Measurements from ENCODE around the gene THOC5. TPM values are rescaled to one million over a fixed set of nuclear protein-coding genes. Genes with fewer than 3 reads are reported as not detected.

Gene THOC5
- total RNA-seq, 4 donors from 2014 or later = 23.9 to 46.6 (median 30.3) TPM

DNA sequence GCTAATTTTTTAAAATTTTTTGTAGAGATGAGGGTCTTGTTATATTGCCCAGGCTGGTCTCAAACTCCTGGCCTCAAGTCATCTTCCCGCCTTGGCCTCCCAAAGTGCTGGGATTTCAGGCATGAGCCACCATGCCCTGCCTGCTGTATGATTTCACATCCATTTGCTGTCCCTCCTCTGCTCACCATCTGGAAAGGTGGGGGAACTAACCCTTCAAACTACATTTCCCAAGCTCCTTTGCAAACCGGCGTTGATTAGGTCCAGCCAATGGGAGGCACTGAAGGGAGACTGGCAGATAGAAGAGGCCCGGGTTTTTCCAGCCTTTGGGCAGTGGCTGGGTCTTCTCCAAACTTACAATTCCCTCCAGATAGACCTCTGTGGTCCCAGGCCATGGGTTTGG, 95.8 kb downstream of the THOC5 start:
- no peaks in the 10 kb centered on the region for H3K27me3 ChIP-seq
- no peak for DNase-seq
- no peak overlapping the region for H3K4me3 ChIP-seq (replicated peaks in 1 of 3)
- intact Hi-C loops (cut with DNase I) = no loop called here
- no peak for TF ChIP-seq POLR2A (IDR thresholded peaks at IDR 0.05)
- TF ChIP-seq, protein P1, sequence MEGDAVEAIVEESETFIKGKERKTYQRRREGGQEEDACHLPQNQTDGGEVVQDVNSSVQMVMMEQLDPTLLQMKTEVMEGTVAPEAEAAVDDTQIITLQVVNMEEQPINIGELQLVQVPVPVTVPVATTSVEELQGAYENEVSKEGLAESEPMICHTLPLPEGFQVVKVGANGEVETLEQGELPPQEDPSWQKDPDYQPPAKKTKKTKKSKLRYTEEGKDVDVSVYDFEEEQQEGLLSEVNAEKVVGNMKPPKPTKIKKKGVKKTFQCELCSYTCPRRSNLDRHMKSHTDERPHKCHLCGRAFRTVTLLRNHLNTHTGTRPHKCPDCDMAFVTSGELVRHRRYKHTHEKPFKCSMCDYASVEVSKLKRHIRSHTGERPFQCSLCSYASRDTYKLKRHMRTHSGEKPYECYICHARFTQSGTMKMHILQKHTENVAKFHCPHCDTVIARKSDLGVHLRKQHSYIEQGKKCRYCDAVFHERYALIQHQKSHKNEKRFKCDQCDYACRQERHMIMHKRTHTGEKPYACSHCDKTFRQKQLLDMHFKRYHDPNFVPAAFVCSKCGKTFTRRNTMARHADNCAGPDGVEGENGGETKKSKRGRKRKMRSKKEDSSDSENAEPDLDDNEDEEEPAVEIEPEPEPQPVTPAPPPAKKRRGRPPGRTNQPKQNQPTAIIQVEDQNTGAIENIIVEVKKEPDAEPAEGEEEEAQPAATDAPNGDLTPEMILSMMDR (IDR thresholded peaks at IDR 0.05) = no peak
- WGBS, 2 donors = 34 to 35% methylated on average over 4 of the region's 4 CpGs
- no peaks in the 10 kb centered on the region for H3K4me1 ChIP-seq
- no peaks in the 10 kb centered on the region for H3K9me3 ChIP-seq
- H3K27ac ChIP-seq = no peak overlapping the region
- H3K36me3 ChIP-seq = no peaks in the 10 kb centered on the region

DNA sequence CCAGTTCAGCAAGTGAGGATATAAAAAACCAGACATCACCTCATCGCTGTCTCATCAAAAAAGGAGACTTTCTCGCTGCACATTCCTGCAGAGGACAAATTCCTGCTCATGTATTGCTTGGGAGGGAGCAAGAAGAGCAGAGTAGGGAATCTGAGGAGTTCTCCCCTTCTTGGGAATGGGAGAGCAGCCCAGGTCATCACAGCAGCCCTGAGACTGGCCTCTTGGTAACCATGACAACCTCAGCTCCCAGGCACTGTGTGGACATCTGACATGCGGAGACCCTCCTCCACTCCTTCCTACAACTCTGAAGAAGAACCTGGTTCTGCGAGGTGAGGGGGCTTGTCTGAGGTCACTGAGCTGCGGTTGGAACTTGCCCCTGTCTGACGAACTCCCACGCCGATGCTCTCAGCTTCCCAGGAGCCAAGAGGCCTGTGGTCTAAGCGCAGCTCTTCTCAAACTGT, 97.3 kb downstream of the THOC5 start:
- 52 to 72% methylated on average over 8 to 9 of the region's 9 CpGs for WGBS, 2 donors
- DNase-seq = no peak
- no peaks in the 10 kb centered on the region for H3K36me3 ChIP-seq
- H3K27ac ChIP-seq = no peak overlapping the region
- no peaks in the 10 kb centered on the region for H3K4me1 ChIP-seq
- no peaks in the 10 kb centered on the region for H3K9me3 ChIP-seq
- no peaks in the 10 kb centered on the region for H3K27me3 ChIP-seq
- H3K4me3 ChIP-seq (replicated peaks in 1 of 3) = no peak overlapping the region
- TF ChIP-seq, protein P1 (IDR thresholded peaks at IDR 0.05) = no peak
- TF ChIP-seq POLR2A (IDR thresholded peaks at IDR 0.05) = no peak
- intact Hi-C loops (cut with DNase I) = no loop called here

Other genes starting within 250 kb of the THOC5 start
- 10 to 100 TPM in 3 of 4 donors, 1 to 10 TPM in 1; 9.3 to 22.2 (median 15.7) TPM for gene GAS2L1, start 247.1 kb downstream of the THOC5 start, total RNA-seq
- gene RASL10A, start 238.1 kb downstream of the THOC5 start, total RNA-seq = 1 to 10 TPM in 1 of 4 donors, under 1 TPM in 1, not detected in 2; 0.67 to 1.7 TPM
- 100 to 1,000 TPM in 1 of 4 donors, 10 to 100 TPM in 3; 45.0 to 103 (median 91.4) TPM for gene AP1B1, start 165.2 kb downstream of the THOC5 start, total RNA-seq
- gene RFPL1, start 115.2 kb downstream of the THOC5 start, total RNA-seq = not detected
- gene NEFH, start 73.5 kb downstream of the THOC5 start, total RNA-seq = under 1 TPM in 3 of 4 donors, not detected in 1; 0.27 to 0.44 (median 0.33) TPM
- 10 to 100 TPM; 24.2 to 55.4 (median 39.6) TPM for gene NIPSNAP1, start 27.4 kb upstream of the THOC5 start, total RNA-seq
- 10 to 100 TPM; 37.5 to 65.5 (median 51.6) TPM for gene NF2, start 49.9 kb upstream of the THOC5 start, total RNA-seq
- gene CABP7, start 166.2 kb upstream of the THOC5 start, total RNA-seq = 1 to 10 TPM in 1 of 4 donors, under 1 TPM in 1, not detected in 2; 0.73 to 1.0 TPM
- 10 to 100 TPM; 16.2 to 40.1 (median 24.3) TPM for gene ZMAT5, start 213.2 kb upstream of the THOC5 start, total RNA-seq
- 100 to 1,000 TPM in 1 of 4 donors, 10 to 100 TPM in 3; 20.6 to 134 (median 70.8) TPM for gene UQCR10, start 213.6 kb upstream of the THOC5 start, total RNA-seq

Data from thyroid gland (tissue), 4 donors.